Measurements from ENCODE around the gene PSMB2.

PSMB2 gene

DNA sequence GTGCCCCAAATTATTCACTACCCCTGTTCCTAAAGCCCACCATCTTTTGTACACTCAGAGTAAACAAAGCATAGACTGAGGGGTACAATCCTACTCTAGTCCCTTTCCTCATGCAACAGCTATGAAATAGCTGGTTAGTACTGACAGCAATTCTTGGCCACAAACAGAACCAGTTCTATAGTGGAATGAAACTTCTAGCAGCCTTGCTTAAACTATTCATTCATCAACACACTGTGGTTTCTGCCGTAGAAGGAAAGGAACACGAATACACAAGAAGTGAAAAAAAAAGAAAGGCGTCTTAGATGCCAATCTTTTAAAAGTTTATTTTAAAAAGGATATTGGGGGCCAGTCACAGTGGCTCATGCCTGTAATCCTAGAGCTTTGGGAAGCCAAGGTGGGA lies 9.9 kb downstream of the PSMB2 start:
- Histone ChIP-seq H3K4me3 (ENCODE audit: low read depth in 1 of 2, low read length in 1 of 2) (no peak overlapping the region), H3K4me1 (ENCODE audit: control insufficient read depth in 1 of 2, insufficient read depth in 1 of 2, low read depth in 1 of 2, low read length in 1 of 2) (no peaks in the 10 kb centered on the region), H3K27me3 (no peaks in the 10 kb centered on the region), H3K36me3 (peaks cover 61% of the 10 kb centered on the region), H3K9me3 (no peaks in the 10 kb centered on the region), H3K27ac (no peak overlapping the region)
- TF ChIP-seq, protein P1, sequence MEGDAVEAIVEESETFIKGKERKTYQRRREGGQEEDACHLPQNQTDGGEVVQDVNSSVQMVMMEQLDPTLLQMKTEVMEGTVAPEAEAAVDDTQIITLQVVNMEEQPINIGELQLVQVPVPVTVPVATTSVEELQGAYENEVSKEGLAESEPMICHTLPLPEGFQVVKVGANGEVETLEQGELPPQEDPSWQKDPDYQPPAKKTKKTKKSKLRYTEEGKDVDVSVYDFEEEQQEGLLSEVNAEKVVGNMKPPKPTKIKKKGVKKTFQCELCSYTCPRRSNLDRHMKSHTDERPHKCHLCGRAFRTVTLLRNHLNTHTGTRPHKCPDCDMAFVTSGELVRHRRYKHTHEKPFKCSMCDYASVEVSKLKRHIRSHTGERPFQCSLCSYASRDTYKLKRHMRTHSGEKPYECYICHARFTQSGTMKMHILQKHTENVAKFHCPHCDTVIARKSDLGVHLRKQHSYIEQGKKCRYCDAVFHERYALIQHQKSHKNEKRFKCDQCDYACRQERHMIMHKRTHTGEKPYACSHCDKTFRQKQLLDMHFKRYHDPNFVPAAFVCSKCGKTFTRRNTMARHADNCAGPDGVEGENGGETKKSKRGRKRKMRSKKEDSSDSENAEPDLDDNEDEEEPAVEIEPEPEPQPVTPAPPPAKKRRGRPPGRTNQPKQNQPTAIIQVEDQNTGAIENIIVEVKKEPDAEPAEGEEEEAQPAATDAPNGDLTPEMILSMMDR (IDR thresholded peaks at IDR 0.05) = no peak

DNA sequence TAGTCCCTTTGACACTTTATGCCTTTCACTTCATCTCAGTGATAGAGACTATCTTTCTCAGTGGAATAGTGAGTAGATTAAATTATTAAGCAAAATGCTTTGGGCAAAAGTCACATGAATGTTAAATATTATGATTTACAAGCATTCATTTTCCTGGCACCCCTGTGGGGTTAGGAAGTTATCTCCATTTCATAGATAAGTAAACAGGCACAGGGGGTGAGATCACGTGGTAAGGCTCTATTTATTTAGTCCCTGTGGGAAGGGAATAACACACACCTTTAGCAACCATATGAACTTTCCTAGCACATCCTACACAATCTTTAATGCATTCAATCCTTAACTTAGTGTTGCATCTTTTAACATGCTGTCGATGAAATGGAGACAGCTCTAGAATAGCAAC lies 12.3 kb downstream of the PSMB2 start:
- Histone ChIP-seq H3K27ac (no peak overlapping the region), H3K9me3 (no peaks in the 10 kb centered on the region), H3K4me3 (ENCODE audit: low read depth in 1 of 2, low read length in 1 of 2) (no peak overlapping the region), H3K36me3 (peaks cover 48% of the 10 kb centered on the region), H3K4me1 (ENCODE audit: control insufficient read depth in 1 of 2, insufficient read depth in 1 of 2, low read depth in 1 of 2, low read length in 1 of 2) (no peaks in the 10 kb centered on the region), H3K27me3 (no peaks in the 10 kb centered on the region)
- TF ChIP-seq, protein P1 (IDR thresholded peaks at IDR 0.05) = no peak

DNA sequence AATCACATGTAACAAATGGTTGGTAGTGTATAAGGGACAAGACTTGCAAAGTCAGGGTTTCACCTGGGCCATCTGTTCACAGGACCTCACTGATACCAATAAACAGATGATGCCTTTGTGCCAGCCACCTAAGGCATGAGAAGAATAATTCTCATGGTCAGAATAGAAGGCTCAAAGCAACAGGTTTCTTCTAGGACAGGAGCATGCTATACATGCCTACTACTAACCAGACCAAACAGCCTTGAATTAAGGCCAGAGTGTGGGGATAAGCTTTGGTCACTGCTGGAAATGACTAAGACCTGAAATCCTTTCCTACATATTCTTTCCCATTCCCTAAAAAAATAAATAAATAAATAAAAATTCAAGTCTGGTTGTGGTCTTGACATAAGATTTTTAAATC lies 17.5 kb downstream of the PSMB2 start:
- H3K36me3 ChIP-seq = peaks cover 25% of the 10 kb centered on the region
- H3K27ac ChIP-seq = no peak overlapping the region
- H3K4me3 ChIP-seq (ENCODE audit: low read depth in 1 of 2, low read length in 1 of 2) = no peak overlapping the region
- no peaks in the 10 kb centered on the region for H3K4me1 ChIP-seq (ENCODE audit: control insufficient read depth in 1 of 2, insufficient read depth in 1 of 2, low read depth in 1 of 2, low read length in 1 of 2)
- TF ChIP-seq, protein P1 (IDR thresholded peaks at IDR 0.05) = no peak
- H3K9me3 ChIP-seq = no peaks in the 10 kb centered on the region
- no peaks in the 10 kb centered on the region for H3K27me3 ChIP-seq

GRCh38 chr1:35622510-35623178 lies 18.7 kb downstream of the PSMB2 start:
- no peak overlapping the region for H3K27ac ChIP-seq
- H3K36me3 ChIP-seq = peaks cover 25% of the 10 kb centered on the region
- TF ChIP-seq, protein P1 (IDR thresholded peaks at IDR 0.05) = no peak

GRCh38 chr1:35619237-35620121 lies 21.8 kb downstream of the PSMB2 start:
- H3K4me3 ChIP-seq (ENCODE audit: low read depth in 1 of 2, low read length in 1 of 2) = no peak overlapping the region
- no peak overlapping the region for H3K27ac ChIP-seq
- H3K9me3 ChIP-seq = no peaks in the 10 kb centered on the region
- TF ChIP-seq, protein P1 (IDR thresholded peaks at IDR 0.05) = no peak
- H3K27me3 ChIP-seq = no peaks in the 10 kb centered on the region
- no peaks in the 10 kb centered on the region for H3K4me1 ChIP-seq (ENCODE audit: control insufficient read depth in 1 of 2, insufficient read depth in 1 of 2, low read depth in 1 of 2, low read length in 1 of 2)
- peaks cover 29% of the 10 kb centered on the region for H3K36me3 ChIP-seq

More at GRCh38 chr1:35622510-35623178, 18.7 kb downstream of the PSMB2 start:
- Histone ChIP-seq H3K27me3 (no peaks in the 10 kb centered on the region), H3K9me3 (no peaks in the 10 kb centered on the region), H3K4me3 (ENCODE audit: low read depth in 1 of 2, low read length in 1 of 2) (no peak overlapping the region), H3K4me1 (ENCODE audit: control insufficient read depth in 1 of 2, insufficient read depth in 1 of 2, low read depth in 1 of 2, low read length in 1 of 2) (no peaks in the 10 kb centered on the region)
